NCI-H1092 (cell line): ENCODE measurements around the gene TASP1.
A peak's percentile ranks its signal among the peaks of the same experiment; 100 is the strongest.

Experiments
- DNase-seq: peaks from one replicate; lab custom pipeline; 2025; lab: John Stamatoyannopoulos, UW

The TASP1 gene

DNA sequence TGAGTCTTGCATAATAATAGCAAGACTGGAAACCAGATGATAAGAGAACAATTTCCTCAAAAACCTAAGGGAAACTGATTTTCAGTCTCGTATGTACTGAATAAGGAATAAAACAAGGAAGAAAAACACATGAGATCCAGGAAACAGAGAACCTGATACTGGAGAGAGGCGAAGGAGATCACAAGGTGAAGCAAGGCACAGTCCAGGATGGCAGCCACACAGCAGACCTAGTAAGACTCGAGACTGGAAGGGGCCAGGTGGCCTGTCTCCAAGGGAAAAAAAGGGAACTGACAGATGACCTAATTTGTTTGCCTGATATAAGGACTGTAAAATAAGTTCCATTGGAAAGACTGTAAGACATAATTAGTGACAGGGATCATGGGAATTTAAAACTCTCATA is 71.1 kb downstream of the TASP1 start:
- DNase-seq: no peak

DNA sequence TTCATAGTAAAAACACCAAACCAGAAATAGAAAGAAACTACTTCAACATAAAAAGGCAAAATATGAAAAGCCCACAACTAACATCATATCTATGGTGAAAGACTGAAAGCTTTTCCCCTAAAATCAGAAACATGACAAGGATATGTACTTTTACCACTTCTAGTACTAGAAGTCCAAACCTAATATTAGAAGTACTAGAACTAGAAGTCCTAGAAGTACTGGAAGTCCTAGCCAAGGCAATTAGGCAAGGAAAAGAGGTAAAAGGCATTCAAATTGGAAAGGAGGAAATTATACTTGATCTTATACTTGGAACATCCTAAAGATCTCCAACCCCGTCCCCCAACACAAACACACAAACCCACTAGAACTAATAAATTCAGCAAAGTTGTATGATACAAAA is 74.9 kb downstream of the TASP1 start:
- DNase-seq: no peak

DNA sequence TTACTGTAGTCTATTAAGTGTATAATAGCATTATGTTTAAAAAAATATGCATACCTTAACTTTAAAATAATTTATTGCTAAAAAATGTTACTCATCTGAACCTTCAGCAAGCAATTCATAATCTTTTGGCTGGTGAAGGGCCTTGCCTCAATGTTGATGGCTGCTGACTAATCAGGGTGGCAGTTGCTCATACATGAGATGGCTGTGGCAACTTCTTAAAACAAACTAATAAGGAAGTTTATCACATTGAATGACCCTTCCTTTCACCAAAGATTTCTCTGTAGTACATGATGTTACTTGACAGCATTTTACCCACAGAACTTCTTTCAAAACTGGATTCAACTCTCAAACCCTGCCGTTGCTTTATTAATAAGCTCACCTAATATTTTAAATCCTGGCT is 84.0 kb downstream of the TASP1 start:
- no peak for DNase-seq

DNA sequence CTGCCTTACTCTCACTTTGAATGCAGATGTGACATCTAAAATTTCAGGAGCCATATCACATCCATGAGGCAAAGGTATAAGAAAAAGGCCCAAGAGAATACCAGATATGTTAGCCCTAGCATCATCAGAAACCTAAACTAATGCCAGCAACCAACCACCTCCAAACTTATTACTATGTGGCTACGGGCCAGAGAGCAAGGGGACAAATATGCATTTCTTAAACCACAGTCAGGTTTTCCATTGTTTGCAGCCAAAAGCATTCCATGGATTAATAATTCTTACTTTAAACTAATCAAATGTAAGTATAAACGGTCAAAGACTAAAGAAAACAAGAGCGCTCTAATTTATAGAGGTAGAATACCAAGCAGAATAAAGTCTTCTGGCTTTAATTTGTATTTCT is 84.7 kb downstream of the TASP1 start:
- no peak for DNase-seq

DNA sequence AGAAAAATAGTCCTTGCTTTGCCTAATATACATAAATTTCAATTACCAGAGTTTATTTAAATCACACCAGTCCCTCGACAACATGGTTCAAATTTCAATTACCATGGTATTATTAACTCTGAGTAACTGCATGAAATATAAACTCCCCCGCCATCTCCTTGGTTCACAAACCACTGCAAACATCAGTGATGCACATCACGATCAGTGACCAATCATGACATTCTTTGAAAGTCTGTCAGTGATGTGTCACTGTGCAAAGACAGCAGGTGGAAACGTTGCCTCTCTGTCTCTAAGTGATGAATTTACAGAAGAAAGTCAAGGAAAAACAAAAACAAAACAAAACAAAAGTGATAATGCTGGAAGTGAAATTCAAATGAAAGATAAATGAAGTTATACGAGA is 86.7 kb downstream of the TASP1 start:
- no peak for DNase-seq

DNA sequence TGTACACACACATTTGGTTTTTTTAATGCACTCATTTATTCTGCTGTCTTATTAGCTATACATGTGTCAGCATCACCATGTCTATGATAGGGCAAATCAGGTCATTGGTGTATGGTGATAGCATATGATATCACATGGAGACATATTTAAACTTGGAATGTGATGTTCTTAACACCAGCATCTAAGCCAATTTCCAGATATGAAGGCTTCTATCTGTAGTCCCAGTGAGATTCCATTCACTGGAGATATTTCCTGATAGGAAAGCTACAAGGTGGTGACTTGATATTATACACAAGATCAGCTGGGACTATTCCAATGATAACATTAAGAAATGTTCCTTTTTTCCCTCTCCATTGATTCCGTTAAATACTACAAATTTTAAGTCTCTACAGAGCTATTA is 89.3 kb downstream of the TASP1 start:
- DNase-seq: no peak

DNA sequence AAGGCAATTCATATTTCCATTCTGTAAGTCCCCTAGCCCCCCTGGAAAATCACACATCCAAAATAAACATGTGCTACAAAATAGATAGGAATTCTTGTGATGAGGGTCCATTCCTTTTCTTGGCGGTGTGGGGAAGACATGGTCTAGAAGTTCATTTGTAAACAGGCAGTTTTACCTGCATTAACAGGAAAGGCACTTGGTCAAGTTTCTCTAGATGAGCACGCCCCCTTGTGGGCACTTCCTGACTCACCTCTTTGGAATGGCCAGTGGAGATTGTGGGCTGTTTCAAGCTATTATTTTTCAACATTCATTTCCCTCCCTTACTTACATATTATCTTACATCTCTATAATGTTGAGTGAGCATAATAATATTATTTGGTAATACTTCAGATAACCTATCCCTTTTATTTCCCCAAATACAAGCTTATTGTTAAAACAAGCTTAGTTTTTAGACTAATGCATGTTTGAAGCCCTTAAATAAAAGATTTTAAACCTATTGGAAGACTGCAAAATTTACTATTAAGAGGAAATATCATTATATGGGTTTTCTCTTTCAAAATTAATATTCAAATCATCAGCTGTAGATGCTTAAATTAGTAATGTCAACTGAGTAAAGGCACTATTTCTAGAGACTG is 92.1 kb downstream of the TASP1 start:
- DNase-seq: peak; percentile 53

DNA sequence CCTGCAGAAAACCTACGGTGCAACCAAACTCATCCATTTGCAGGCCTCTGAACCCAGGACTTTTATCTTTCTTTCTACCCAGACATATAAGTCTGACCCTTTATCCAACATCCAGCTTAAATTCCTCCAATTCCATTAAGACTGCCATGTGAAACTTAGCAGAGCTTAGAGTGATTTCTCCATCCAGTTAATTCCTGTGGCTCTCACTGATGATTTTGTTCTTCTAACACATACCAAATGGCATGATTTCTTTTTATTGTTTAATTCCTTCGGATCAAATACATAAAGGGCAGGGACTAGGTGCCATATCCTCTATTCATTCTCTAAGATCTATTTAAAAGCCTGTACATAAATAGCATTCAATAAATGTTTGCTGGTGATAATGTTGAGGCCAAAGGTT is 92.9 kb downstream of the TASP1 start:
- DNase-seq: no peak

DNA sequence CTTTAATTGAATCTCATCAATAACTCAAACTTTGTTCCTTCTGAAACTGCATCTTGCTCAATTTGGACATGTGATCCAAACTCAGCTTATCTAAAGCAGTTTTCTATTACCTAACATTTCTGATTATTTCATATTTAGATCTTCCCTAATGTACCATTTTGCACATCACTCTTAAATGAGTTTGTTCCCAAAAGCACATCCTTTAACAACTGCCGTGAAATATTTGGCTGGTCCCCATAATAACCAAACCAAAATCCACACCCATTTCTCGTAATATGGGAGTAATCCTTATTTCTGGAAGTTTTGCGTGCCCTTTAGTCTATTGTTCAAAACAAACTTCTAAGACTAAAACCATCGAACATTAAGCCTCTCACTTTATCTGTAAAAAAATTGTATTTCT is 94.9 kb downstream of the TASP1 start:
- no peak for DNase-seq

DNA sequence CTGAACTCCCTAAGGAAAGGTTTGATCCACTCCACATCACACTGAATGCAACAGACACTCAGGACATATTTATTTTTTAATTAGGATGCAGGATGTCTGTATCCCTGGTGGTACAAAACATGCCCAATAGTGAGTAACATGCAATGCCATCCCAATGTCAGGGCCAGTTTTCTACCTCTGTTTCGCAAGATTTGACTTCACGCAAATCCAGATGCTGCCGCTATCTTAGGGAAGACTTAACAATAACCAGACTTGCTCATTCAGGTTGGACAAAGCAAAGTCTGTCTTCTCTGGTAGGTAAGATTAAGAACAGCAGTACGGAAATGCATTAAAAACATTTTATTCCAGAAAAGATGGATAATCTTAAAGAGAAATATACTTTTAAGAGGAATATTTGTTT is 103.1 kb downstream of the TASP1 start:
- no peak for DNase-seq

DNA sequence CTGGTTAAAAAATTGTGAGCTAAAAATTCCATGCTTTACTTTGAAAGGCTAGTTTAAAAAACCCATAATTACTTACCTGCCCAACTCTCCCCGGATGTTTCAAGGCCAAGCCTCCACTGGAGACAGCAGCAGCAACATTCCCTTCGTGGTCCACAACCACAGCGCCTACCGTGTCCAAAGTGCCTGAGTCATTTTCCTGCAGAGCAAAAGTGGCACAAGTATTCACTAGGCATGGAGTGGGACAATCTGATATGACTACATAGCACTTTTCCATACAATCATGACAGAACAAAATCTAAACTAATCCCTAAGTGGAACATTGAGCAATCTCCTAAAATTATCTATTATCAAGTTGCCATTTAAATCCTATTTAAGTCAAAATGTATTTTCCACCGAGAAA is 104.8 kb downstream of the TASP1 start:
- no peak for DNase-seq

DNA sequence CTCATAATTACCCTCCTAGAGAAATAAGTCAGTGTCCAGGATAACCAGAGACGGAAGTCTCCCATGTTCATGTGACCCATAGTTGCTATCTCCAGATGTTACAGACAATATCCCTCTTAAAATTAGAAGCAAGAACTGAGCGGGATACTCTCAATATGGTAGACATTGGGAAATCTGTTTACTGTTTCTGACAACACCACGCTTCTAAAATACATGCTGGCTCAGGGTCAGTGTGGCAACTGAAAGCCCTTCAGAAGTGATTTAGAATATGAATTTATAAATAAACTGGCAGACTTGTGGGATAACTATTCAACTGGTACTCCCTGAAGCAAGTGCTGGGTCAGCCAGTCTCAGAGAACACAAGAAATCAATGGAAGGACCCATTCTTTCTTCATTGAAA is 108.6 kb downstream of the TASP1 start:
- DNase-seq: no peak

DNA sequence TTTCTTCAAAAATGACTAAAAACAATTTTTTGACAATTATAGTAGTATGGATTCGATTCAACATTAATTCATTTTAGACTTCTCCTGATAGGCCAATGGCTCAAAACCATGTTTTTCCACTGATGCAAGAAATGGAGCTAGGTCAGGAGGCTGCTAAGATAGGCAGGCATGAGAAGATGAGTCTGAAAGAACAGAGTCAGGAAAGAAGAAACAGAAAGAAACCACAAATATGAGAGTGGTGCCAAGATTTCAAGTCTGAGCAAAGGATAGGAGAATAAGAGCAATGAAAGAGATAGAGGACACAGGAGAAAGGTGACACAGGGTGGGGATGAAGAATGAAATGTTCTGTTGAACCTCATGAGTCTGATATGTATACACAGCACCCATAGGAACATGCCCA is 112.2 kb downstream of the TASP1 start:
- no peak for DNase-seq

DNA sequence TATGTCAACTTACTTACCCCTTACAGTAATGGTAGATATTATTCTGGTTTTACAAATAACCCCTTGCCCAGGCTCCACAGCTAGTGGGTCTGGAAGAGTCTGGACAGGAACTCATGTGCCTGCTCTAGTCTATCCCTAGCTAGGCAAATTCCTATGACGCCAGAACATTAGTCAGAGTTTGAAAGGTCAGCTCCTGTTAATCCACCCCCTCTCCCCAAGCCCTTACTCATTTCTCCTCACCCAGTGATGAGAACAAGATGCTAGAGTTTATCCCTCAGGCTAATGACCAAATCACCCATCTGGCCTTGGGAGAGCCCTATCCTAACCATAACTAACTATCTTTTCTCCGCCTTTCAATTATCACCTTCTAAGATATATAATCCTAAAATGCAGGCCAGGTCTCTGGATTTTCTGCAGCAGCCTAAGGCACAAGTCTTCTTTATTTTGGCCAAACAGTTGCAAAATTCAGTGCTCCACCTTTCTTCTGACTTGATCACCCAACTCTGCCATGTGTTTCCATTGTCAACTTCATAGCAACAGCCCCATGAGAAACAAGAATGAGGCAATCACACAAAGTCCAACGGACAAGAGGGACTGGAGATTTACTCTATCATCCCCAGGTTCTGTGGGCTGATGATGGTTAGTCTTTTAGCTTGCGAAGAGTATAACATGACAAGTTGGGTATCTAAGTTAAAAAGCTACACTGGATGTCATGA is 113.3 kb downstream of the TASP1 start:
- DNase-seq: no peak

DNA sequence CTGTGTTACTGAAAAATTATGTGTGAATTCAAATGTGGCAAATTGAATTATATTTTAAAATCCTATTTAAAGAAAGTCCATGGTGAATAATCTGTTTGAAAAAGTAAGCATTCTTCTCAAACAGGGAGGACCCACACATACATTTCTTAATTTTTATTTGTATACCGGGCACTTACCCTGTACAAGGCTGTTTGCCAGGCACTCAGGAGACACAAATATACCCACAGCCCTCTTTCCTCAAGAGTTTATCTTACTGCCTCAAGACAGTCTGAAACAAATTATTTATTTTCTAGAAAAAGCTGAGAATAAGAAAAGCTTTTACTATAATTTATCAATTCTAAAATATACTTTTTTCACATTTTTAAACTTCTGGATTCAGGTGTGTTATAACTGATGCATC is 114.4 kb downstream of the TASP1 start:
- no peak for DNase-seq

DNA sequence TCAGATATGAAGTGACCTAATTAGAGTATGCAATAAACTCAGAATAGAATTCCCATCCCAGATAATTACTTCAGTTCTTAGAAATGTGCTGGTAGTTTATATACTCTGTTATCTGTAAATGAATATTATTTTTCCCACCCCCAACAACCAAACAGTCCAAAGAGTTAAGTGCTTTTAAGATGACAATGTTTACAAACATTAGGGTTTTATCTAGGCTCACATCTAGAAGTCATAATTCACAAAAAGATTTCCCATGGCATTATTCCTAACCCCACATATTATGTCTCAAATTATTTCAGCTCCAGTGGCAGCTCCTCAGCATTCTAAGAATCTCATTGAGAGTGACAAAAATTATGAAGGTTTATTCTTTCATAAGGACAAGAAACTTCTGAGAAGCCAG is 120.9 kb downstream of the TASP1 start:
- DNase-seq: no peak

DNA sequence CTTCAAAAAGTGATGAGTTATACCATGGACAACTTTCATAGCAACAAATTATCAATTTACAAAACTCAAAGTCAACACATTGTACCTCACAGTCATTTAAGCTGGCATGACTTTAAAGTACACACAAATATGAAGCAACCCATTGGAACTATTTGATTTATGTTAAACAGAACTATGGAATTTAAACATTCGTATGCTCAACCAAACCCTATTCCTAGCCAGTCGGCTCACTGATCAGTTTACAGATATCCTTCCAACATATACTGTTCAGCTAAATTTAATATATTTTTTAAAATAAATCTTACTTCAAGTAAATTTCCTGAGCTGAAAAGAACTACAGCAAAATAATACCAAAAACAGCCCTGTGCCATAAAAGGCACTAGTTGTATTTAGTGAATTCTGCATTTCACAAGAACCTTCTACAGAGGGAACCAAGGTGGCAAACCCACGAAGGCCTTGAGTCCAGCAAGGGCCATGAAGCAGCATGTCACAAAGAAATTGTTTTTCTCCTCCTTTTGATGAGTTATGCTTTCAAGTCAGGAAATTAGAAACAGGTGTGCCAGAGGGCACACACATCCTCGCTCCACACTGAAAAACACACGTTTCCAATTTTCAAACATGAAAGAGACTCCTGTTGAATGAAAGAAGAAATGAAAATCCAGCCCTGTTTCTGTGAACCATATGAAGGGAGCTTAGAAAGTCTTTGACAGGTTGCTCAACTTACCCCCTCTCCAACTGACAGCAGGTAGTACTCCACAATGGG is 122.8 kb downstream of the TASP1 start:
- no peak for DNase-seq

DNA sequence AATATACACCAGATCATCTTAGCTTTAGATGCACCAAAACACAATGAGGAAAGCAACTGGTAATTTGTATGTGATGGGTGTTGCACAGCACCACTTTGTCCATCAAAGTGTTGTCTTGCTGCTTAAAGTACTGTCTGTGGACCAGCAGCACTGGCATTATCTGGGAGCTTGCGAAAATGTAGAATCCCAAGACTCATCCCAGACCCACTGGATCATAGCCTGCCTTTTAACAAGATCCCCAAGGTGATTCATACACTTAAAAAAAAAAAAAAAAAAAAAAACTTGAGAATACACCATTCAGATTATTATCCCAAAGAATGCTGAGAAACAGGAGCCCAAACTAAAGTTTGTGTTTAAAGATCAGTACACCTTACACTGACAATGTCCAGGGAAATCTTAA is 123.4 kb downstream of the TASP1 start:
- no peak for DNase-seq

DNA sequence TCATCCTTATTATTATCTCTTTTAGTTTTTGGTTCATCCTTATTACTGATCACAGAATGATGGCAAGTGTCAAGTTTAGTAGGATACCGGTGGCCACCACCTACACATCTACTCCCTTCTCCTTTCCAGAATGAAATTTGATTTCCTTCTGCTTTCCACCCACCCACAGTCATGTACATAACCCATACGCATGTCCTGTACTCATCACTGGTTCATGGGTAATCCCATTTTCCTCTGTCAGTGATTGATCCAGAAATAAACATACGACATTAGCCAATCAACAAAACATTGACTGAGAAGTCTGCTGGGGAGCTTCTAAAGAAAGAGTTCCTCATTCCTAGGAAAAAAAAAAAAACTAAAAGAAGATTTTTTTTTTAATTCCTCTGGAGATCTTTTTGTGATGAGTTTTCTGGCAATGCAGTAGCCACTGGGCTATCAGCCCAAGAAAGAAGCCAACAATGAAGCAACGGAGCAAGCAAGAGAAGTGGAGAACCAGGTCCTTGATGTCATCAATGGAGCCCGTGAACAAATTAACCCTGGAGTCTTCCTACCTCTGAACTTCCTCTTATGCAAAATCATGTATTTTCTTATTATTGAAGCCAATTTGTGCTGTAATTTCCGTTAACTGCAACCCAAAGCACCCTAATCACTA is 127.8 kb downstream of the TASP1 start:
- no peak for DNase-seq

DNA sequence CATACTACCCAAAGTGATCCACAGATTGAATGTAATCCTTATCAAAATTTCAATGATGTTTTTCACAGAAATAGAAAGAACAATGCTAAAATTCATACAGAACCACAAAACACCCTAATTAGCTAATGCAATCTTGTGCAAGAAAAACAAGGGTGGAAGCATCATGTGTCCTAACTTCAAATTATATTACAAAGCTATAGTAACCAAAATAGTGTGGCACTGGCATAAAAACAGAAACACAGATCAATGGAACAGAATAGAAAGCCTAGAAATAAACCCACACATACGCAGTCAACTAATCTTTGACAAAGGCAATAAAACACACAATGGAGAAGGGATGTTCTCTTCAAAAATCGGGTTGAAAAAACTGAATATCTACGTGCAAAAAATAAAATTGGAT is 131.1 kb downstream of the TASP1 start:
- DNase-seq: no peak

DNA sequence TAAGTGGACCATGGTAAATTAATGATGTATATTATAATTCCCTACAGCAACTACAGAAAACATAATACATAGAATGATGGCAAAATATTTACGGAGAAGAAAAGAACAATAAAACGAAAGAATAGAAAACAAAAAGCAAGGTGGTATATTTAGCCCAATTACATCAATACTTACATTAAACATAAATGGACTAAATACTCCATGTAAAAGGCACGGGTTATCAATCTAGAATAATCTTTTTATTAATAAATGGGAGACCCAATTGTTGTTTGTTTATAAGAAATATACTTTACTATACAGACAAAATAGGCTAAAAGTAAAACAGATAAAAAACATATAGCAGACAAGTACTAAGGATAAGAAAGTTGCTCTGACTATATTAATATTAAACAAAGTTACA is 137.2 kb downstream of the TASP1 start:
- no peak for DNase-seq

DNA sequence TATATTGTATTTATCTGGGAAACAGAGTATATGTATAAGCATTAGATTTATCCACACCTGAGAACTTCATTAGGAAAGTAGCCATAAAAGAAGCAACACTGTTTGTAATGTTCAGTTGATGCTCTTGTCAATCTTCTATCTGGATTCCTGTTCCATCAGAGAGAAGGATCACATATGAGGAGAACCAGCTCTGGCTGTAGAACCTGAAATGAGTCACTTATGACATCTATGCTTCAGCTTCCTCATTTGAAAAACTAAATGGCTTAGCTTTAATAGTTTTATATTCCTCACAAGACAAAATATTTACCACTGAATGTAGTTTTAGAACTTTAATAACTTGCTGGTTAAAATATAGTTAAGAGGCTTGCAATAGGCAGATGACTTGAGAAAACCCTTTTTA is 144.7 kb downstream of the TASP1 start:
- no peak for DNase-seq

DNA sequence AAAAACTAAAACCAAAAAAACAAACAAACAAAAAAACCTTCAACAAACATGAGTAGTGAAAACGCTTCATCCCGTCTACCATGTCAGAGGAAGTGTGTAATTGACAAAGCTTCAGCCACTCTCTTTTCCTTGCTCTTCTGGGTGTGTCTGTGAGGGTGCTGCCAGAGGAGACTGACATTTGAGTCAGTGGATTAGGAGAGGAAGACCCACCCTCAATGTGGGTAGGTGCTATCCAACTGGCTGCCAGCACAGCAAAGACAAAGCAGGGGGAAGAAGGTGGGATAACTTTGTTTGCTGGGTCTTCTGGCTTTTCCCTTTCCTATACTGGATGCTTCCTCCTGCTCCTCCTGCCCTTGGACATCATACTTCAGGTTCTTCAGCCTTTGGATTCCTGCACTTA is 145.6 kb downstream of the TASP1 start:
- no peak for DNase-seq
